ENCODE results near the gene SLC10A6.

Gene SLC10A6

GRCh38 chr4:86848136-86848535 is 1.0 kb downstream of the SLC10A6 start:
- DNase-seq (ENCODE audit: low read depth): no peak

DNA sequence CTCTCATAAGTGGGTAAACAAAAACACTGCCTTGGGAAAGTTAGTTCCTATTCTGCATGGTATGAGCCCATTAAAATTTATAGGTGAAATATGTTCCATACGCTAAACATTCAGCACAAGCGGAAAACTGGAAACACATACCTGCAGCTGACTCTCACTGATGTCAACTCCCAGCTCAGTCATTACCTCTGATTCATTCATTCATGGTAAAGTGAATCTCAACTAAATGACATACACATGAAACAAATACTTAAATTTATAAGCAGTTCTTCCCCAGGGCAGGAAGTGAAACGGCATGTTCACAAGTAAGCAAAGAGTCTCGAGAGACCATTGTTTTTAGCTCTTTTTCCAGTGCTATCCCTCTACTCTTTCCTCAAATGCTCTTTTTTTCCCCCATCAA is 1.6 kb downstream of the SLC10A6 start:
- DNase-seq (ENCODE audit: low read depth): no peak

- no peak for DNase-seq (ENCODE audit: low read depth)
Observed at GRCh38 chr4:86846921-86847320, 2.3 kb downstream of the SLC10A6 start.

DNA sequence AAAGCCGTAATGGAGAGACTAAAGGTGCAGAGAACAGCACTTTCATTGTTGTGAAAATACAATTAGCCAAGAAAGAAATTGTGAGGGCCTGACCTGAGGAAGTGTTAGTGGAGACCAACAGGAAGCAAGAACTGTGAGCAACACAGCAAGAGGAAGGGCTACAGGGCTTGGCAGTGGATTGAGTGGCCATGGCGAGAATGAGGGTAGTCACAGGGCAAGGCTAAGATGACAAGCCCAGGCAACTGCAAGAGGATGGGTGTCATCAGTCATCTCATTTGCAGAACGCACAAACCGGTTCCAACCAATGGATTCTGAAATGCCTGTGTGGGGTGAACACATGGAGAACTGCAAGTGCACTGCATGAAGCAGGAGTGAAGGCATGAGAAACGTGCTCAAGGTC is 3.6 kb downstream of the SLC10A6 start:
- DNase-seq (ENCODE audit: low read depth): no peak

DNA sequence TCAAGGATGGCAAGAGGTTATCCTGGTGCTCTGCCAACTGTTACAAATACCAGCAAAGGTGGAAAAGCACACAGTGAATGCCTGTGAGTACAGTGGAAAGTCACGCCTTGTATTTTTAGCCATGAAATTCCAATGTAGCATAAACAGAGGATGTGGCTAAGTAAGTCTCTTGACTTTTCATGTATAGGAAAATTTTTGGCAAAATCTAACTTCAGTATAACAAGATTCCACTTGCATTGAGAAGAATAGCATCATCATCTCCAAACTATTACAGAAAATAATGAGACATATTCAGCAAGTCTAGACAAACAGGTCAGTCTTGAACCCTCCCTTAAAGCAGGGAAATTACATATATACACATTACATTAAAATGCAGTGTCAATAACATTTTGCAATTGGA is 7.9 kb downstream of the SLC10A6 start:
- DNase-seq (ENCODE audit: low read depth): no peak

- no peak for DNase-seq (ENCODE audit: low read depth)
Observed at GRCh38 chr4:86840858-86841257, 8.3 kb downstream of the SLC10A6 start.

GRCh38 chr4:86837691-86838503 is 11.3 kb downstream of the SLC10A6 start:
- DNase-seq (ENCODE audit: low read depth): no peak

GRCh38 chr4:86835677-86836076 is 13.5 kb downstream of the SLC10A6 start:
- no peak for DNase-seq (ENCODE audit: low read depth)

DNA sequence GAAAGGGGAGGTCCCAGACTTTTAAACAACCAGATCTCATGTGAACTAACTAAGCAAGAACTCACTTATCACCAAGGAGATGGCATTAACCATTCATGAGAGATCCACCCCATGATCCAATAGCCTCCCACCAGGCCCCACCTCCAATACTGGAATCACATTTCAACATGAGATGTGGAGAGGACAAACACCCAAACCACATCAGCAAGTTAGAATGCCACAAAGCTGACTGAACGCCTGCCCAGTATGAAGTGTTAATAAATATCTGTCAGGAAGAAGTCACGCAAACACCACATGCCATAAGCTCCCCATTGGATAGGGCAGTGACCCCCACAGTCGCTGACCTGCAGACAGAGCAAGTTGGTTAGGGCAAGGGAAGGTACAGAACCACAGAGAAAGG is 14.3 kb downstream of the SLC10A6 start:
- no peak for DNase-seq (ENCODE audit: low read depth)

DNA sequence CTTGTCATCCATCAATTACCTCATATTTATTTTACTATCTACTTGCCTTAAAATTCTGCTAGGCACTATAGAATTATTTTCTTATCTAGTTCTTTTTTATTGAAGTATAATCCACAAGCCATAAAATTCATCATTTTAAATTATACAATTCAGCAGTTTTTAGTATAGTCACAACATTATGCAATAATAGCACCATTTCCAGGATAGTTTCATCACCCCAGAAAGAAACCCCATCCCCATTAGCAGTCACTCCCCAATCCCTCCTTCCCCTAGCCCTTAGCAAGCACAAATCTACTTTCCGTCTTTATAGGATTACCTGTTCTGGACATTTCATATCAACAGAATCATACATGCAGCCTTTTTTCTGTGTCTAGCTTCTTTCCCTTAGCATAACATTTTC is 15.6 kb downstream of the SLC10A6 start:
- DNase-seq (ENCODE audit: low read depth): no peak

DNA sequence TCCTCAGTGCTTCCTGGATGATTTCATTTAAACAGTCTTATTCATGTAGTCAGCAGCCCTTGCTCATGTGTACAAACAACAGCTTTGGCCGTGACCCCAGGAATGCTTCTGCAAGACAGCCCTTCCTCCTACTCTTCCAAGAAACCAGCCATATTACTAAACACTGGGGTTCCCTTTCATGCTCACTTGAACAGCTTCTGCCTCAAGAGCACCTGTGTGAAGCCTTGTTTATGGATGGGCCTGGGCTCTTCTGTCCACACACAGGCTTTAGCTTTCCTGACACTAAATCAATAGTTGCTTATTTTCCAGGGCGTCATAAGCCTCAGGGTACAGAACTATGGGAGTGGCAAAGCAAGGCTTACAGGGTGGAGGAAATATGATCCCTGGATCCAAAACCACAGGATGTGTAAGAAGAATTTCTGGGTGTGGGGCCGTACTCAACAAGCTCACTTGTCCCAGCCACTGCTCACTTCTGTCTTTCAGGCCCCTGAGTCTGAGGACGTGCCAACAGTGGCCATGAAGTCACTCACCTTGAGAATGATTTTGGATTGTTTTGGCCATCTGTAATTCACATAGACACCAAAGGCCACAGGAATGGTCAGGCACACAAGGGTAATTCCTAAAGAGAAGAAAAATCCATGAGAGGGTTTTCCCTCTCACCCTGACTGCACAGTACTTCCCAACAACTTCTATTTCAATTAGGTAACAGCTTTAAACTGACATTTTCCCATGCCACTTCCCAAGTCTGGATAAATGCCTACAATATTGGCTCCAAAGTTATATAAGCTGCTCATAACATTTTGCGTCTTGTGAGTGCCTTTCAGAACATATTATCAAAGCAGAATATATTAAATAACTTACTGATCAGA is 17.7 kb downstream of the SLC10A6 start:
- no peak for DNase-seq (ENCODE audit: low read depth)

GRCh38 chr4:86825511-86825910 is 23.7 kb downstream of the SLC10A6 start:
- DNase-seq (ENCODE audit: low read depth): no peak

DNA sequence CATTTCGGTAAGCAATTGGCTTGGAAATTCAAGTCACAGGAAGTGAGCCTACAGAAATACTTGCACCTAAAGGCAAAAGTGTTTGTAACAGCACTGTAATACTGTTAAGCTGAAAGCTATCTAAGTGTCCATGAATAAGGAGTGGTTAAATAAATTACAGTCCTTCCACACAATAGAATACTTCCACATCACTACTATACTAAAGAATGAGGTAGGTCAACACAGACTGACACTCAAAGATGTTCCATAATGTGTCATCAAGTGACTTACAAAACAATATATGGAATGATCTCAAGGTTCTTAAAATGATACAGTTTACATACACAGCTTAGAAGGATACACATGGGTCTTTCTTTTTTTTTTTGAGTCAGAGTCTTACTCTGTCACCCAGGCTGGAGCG is 27.0 kb downstream of the SLC10A6 start:
- no peak for DNase-seq (ENCODE audit: low read depth)

GRCh38 chr4:86821151-86821550 is 28.0 kb downstream of the SLC10A6 start:
- no peak for DNase-seq (ENCODE audit: low read depth)

- DNase-seq (ENCODE audit: low read depth): no peak
Observed at GRCh38 chr4:86819561-86819960, 29.6 kb downstream of the SLC10A6 start.

DNA sequence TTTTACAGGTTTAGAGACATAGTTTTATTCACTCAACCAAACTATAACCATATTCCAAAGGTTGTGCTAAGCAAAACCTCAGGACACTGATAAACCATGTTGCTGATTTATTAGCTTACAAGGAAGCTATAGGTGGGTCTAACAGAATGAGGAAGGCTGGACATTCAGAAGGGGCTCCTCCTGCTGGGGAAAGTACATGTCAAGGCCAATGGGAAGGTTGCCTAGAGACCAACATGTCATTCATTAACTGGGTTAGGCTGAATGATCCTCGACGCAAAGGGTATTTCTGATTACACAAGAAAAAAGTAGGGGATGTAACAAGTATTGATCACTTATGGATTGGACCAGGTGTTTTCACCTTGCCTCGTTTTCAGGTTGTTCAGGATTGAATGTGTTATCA is 30.3 kb downstream of the SLC10A6 start:
- no peak for DNase-seq (ENCODE audit: low read depth)

DNA sequence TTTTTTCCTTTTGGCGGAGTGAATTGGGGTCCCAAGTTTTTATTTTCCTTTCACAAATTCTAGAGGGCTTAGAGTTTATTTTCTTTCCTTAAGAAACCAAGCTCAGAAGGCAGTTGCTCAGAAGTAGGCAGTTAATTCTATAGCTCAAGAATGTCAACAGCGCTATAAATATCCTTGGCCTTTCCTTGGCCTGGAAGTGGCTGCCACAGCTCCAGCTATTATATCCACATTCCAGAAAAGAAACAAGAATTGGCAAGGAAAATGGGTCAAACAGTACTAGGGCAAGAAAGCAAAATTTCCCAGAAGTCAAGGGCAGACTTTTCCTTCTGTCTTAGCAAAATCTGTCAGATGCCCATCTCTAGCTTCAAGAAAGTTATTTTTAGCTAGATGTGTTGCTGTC is 31.0 kb downstream of the SLC10A6 start:
- DNase-seq (ENCODE audit: low read depth): no peak

DNA sequence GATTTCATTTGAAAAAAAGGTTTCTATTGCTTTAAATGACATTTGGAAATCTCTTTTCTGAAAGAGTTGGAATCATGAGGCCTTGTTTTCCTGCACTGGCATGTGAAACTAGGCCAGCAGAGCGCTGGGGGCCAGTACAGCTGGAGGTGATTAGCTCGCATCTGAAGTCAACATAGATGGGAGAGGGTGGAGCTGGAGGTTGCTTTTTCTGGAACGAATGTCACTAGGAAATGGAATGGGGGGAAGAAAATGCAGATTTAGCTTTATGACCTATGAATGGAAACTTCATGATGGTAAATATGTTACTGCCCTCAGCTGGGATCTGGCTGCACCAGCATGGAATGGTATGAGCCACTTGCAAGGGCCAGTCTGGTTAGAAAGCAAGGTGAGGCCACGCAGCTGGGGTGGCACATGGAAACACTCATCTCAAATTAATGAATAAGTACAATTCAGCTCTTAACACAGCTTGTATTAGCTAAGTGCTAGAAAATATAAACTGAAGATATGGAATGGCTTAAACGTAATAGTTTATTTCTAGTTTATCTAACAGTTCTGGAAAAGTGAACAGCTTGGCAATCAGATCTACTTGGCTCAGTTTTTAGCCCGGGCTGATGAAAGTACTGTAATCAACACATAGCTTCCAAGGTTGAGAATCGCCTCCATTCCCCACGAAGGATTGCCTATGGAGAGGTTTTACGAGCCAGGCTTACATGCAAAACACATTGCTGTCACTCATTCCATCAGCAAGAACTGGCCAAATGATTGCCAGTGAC is 32.5 kb downstream of the SLC10A6 start:
- no peak for DNase-seq (ENCODE audit: low read depth)

GRCh38 chr4:86815653-86816052 is 33.5 kb downstream of the SLC10A6 start:
- DNase-seq (ENCODE audit: low read depth): no peak

DNA sequence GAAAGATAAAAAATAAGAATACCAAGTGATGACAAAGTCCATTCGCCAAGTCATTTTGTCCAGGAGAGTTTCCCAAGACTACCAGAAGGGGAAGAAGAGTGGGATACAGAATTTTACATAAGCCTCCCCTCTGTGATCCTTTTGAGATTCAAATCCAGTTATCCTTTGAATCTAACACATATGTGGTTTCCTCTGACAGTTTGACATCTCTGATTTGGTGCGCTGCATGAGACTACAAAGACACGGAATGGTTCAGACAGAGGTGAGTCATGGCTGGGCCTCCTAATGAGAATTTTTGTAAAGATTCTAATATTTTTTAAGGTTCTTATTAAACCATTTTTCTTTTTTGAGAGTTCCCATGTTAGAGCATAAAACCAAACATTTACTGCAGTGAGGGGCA is 38.3 kb downstream of the SLC10A6 start:
- DNase-seq (ENCODE audit: low read depth): no peak

DNA sequence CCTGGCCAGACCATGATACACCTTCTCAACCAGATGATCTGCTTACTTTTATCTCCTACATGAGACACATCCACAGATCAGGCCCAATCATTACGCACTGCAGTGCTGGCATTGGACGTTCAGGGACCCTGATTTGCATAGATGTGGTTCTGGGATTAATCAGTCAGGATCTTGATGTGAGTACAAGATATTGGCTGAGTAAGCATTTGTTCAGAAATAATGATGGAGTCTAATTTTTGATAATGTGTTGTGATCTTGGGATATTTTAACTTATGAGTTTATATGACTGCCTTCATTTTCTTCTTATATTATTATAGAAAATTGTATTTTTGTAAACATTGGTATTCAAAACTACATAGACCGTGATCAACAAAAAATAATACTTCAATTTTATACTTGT is 39.4 kb downstream of the SLC10A6 start:
- no peak for DNase-seq (ENCODE audit: low read depth)

- DNase-seq (ENCODE audit: low read depth): no peak
Observed at GRCh38 chr4:86791126-86791525, 58.1 kb downstream of the SLC10A6 start.

GRCh38 chr4:86788826-86789225 is 60.4 kb downstream of the SLC10A6 start:
- no peak for DNase-seq (ENCODE audit: low read depth)
